Breast epithelium (tissue), 3 donors: Measurements from ENCODE around the gene CTNND2.

Source experiments
- CTCF ChIP-seq, 3 donors: fragments of 450-650 bp; IDR thresholded peaks; one replicate each; pipeline ENCODE4 v1.5.1; 2016 to 2017; ENCODE audit warnings: antibody characterized with exemption in 3 of 3, mild to moderate bottlenecking in 3 of 3, moderate library complexity in 3 of 3
- POLR2AphosphoS5 ChIP-seq, 3 donors: sonication (generic); formaldehyde crosslinking; IDR thresholded peaks; one replicate each; pipeline ENCODE4 v1.6.1; 2017; ENCODE audit warnings: antibody characterized with exemption in 3 of 3

- no peak for TF ChIP-seq CTCF (IDR thresholded peaks at IDR 0.05)
- no peak for TF ChIP-seq POLR2AphosphoS5 (IDR thresholded peaks at IDR 0.05)
Measured at GRCh38 chr5:11062397-11062796, 841.8 kb downstream of the CTNND2 start.
